Osteocyte (in vitro differentiated cells): ENCODE data around the gene RAB36. TPM values are rescaled to one million over a fixed set of nuclear protein-coding genes. Genes with fewer than 3 reads are reported as not detected.

Experiments used
- DNase-seq: peaks from one replicate; pipeline ENCODE4 v3.0.0; 2021; ENCODE audit warnings: mixed read lengths; ENCODE audit not compliant: unreplicated experiment; ENCODE audit errors: extremely low spot score
- H3K27ac Mint-ChIP-seq: one replicate; pipeline ENCODE4 v1.8.0; 2021; ENCODE audit warnings: mild to moderate bottlenecking, mixed read lengths; ENCODE audit not compliant: unreplicated experiment
- H3K27me3 Mint-ChIP-seq: one replicate; pipeline ENCODE4 v1.8.0; 2021; ENCODE audit warnings: mixed read lengths; ENCODE audit not compliant: unreplicated experiment
- H3K36me3 Mint-ChIP-seq: one replicate; pipeline ENCODE4 v1.8.0; 2021; ENCODE audit warnings: mixed read lengths; ENCODE audit not compliant: unreplicated experiment
- H3K4me1 Mint-ChIP-seq: one replicate; pipeline ENCODE4 v1.8.0; 2021; ENCODE audit warnings: mixed read lengths; ENCODE audit not compliant: unreplicated experiment
- H3K4me3 Mint-ChIP-seq: one replicate; pipeline ENCODE4 v1.8.0; 2021; ENCODE audit warnings: mild to moderate bottlenecking, moderate library complexity, mixed read lengths; ENCODE audit not compliant: unreplicated experiment
- H3K9me3 Mint-ChIP-seq: one replicate; pipeline ENCODE4 v1.8.0; 2021; ENCODE audit warnings: mixed read lengths; ENCODE audit not compliant: unreplicated experiment
- total RNA-seq: library from RNA; stranded (reverse); gene quantifications from 2 replicates; pipeline ENCODE4 v1.2.1, GENCODE V29; 2021
- TF ChIP-seq, protein P1 (sequence below): fragments of 200-600 bp; sonication (generic); IDR thresholded peaks from 2 replicates; pipeline ENCODE4 v1.5.0; 2021; ENCODE audit warnings: antibody characterized with exemption, mild to moderate bottlenecking, moderate library complexity

The RAB36 gene
- total RNA-seq, 1 donor from 2014 or later = 4.8 TPM

DNA sequence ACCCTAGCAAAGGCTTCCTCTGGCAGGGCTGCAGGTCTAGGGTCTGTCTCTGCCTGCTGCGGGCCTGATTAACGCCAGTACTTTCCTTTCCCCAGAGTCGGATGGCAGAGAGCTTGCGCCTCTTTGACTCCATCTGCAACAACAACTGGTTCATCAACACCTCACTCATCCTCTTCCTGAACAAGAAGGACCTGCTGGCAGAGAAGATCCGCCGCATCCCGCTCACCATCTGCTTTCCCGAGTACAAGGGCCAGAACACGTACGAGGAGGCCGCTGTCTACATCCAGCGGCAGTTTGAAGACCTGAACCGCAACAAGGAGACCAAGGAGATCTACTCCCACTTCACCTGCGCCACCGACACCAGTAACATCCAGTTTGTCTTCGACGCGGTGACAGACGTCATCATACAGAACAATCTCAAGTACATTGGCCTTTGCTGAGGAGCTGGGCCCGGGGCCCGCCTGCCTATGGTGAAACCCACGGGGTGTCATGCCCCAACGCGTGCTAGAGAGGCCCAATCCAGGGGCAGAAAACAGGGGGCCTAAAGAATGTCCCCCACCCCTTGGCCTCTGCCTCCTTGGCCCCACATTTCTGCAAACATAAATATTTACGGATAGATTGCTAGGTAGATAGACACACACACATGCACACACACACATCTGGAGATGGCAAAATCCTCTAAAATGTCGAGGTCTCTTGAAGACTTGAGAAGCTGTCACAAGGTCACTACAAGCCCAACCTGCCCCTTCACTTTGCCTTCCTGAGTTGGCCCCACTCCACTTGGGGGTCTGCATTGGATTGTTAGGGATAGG, 22.1 kb upstream of the RAB36 start:
- no peak overlapping the region for H3K4me3 Mint-ChIP-seq
- H3K27ac Mint-ChIP-seq = no peak overlapping the region
- H3K9me3 Mint-ChIP-seq = no peaks in the 10 kb centered on the region
- no peaks in the 10 kb centered on the region for H3K4me1 Mint-ChIP-seq
- no peaks in the 10 kb centered on the region for H3K27me3 Mint-ChIP-seq
- TF ChIP-seq, protein P1, sequence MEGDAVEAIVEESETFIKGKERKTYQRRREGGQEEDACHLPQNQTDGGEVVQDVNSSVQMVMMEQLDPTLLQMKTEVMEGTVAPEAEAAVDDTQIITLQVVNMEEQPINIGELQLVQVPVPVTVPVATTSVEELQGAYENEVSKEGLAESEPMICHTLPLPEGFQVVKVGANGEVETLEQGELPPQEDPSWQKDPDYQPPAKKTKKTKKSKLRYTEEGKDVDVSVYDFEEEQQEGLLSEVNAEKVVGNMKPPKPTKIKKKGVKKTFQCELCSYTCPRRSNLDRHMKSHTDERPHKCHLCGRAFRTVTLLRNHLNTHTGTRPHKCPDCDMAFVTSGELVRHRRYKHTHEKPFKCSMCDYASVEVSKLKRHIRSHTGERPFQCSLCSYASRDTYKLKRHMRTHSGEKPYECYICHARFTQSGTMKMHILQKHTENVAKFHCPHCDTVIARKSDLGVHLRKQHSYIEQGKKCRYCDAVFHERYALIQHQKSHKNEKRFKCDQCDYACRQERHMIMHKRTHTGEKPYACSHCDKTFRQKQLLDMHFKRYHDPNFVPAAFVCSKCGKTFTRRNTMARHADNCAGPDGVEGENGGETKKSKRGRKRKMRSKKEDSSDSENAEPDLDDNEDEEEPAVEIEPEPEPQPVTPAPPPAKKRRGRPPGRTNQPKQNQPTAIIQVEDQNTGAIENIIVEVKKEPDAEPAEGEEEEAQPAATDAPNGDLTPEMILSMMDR = no peak
- H3K36me3 Mint-ChIP-seq = no peaks in the 10 kb centered on the region
- no peak for DNase-seq

DNA sequence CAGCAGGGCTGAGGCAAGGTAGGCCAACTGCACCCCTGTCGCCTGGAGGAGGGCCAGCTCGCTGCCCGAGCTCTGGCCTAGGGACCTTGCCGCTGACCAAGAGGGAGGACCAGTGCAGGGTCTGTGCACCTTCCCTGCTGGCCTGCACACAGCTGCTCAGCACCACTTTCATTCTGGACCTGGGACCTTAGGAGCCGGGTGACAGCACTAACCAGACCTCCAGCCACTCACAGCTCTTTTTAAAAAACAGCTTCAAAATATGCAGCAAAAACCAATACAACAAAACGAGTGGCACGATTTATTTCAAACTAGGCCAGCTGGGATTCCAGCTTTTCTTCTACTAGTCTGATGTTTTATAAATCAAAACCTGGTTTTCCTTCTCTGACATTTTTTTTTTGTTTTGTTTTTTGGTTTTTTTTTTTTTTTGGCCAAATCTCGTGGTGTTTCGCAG, 21.4 kb upstream of the RAB36 start:
- no peak for DNase-seq
- H3K27me3 Mint-ChIP-seq = peaks cover 2% of the 10 kb centered on the region
- no peaks in the 10 kb centered on the region for H3K36me3 Mint-ChIP-seq
- TF ChIP-seq, protein P1 = no peak
- H3K4me1 Mint-ChIP-seq = peaks cover 2% of the 10 kb centered on the region
- H3K27ac Mint-ChIP-seq = no peak overlapping the region
- H3K9me3 Mint-ChIP-seq = no peaks in the 10 kb centered on the region
- no peak overlapping the region for H3K4me3 Mint-ChIP-seq

DNA sequence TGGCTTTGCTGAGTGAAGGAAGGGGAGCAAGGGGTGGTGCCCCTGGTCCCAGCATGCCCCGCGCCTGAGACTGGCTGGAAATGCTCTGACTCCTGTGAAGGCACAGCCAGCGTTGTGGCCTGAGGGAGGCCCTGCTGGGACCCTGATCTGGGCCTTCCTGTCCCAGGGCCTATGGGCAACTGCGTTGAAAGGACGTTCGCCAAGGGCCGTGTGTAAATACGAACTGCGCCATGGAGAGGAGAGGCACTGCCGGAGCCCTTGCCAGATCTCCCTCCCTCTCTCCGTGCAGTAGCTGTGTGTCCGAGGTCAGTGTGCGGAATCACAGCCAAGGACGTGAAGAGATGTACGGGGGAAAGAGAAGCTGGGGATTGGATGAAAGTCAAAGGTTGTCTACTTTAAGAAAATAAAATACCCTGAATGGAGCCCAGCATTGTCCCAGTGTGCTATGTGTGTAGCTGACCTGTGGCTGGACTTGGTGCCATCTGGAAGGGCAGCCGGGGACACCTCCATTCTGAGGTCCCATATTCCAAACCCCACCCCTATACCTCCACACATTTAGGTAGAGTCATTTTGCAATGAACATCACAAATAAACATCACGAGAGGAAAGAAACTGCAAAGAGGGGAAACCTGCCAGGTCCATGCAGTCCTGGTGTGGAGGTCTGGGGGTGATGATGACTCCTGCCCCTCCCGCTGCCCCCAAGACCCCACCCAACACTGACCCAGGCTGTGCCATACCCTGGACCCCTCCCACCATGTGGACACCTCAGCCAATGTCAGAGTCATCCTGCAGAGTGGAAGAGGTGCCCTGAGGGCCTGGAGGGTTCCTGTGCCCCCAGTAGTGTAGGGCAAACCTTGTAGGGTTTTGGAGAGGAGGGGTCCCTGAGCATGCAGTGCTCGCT, 20.4 kb upstream of the RAB36 start:
- Mint-ChIP-seq H3K4me1 (peaks cover 2% of the 10 kb centered on the region), H3K9me3 (no peaks in the 10 kb centered on the region), H3K27ac (no peak overlapping the region), H3K4me3 (no peak overlapping the region), H3K36me3 (no peaks in the 10 kb centered on the region), H3K27me3 (peaks cover 3% of the 10 kb centered on the region)
- TF ChIP-seq, protein P1 = no peak
- no peak for DNase-seq

DNA sequence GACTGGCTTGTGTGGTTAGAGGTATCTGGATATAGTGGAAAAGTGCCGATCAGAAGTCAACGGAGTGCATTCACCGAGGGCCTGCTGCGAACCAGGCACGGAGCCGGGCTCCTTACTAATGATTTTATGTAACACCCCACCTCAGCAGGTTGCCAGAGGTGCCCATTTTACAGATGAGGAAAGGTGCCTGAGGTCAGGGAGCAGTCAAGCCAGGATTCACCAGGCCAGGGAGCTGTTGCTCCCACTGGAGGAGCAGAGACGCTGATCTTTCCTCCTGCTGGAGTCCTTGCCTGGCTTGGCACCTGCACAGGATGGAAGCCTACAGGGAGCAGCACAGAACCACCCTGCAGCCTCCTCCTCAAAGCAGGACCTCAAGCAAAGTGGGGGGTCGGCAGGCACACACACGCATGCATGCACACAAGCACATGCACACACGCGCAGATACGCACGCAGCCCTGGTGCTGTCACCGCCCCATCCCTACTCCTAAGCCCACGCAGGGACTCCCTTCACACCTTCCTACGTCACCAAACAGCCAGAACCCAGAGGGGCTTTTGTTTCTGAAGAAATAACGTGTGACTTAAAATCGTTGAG, 19.7 kb upstream of the RAB36 start:
- Mint-ChIP-seq H3K9me3 (no peaks in the 10 kb centered on the region), H3K27ac (no peak overlapping the region), H3K4me1 (peaks cover 2% of the 10 kb centered on the region), H3K4me3 (no peak overlapping the region), H3K36me3 (no peaks in the 10 kb centered on the region), H3K27me3 (peaks cover 8% of the 10 kb centered on the region)
- DNase-seq = no peak
- TF ChIP-seq, protein P1 = no peak
